Measurements from ENCODE around the gene VIPR2.

- no peak for TF ChIP-seq PATZ1 (CRISPR knock-in tag; IDR thresholded peaks at IDR 0.05; ENCODE audit: borderline replicate concordance)
- TF ChIP-seq BACH2 (CRISPR knock-in tag; IDR thresholded peaks at IDR 0.05; ENCODE audit: borderline replicate concordance): no peak
These were observed 85.0 kb downstream of the VIPR2 start for GRCh38 chr7:159059629-159060028.
